ENCODE results near the gene AP1G1.

- TF ChIP-seq ZNF274 (IDR thresholded peaks at IDR 0.05; ENCODE audit: low read depth, low read length) (no peak), YY1 (IDR thresholded peaks at IDR 0.05; ENCODE audit: insufficient read depth, insufficient read length) (no peak), SUZ12 (IDR thresholded peaks at IDR 0.05; ENCODE audit: extremely low read depth, insufficient read depth, insufficient read length) (no peak)
Measured at GRCh38 chr16:71703333-71703732, 105.3 kb downstream of the AP1G1 start.

All from NT2/D1 (cell line).